Endometrial microvascular endothelial cells (primary cell): ENCODE results near the gene MAMLD1. TPM values are rescaled to one million over a fixed set of nuclear protein-coding genes. Genes with fewer than 3 reads are reported as not detected.
"Not testable (repeated sequence)": the region's sequence is repeated elsewhere in the genome, so short reads cannot be mapped to it uniquely, and the experiment has no call there.

Experiments
- in situ Hi-C: cut with HindIII; loops from 2 replicates; pipeline ENCODE4 v1.10.0; 2017; ENCODE audit warnings: low sequenced_read_pairs, low pct_unique_long_range_greater_than_20kb; ENCODE audit errors: inconsistent ontology term
- total RNA-seq: library from RNA; depleted of rRNA; stranded (reverse); fragments of >200 nt; gene quantifications from one replicate; pipeline ENCODE4 v1.2.3, GENCODE V29; 2015; ENCODE audit errors: inconsistent ontology term

MAMLD1 gene, protein sequence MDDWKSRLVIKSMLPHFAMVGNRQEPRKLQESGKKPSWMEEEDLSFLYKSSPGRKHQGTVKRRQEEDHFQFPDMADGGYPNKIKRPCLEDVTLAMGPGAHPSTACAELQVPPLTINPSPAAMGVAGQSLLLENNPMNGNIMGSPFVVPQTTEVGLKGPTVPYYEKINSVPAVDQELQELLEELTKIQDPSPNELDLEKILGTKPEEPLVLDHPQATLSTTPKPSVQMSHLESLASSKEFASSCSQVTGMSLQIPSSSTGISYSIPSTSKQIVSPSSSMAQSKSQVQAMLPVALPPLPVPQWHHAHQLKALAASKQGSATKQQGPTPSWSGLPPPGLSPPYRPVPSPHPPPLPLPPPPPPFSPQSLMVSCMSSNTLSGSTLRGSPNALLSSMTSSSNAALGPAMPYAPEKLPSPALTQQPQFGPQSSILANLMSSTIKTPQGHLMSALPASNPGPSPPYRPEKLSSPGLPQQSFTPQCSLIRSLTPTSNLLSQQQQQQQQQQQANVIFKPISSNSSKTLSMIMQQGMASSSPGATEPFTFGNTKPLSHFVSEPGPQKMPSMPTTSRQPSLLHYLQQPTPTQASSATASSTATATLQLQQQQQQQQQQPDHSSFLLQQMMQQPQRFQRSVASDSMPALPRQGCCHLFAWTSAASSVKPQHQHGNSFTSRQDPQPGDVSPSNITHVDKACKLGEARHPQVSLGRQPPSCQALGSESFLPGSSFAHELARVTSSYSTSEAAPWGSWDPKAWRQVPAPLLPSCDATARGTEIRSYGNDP
- total RNA-seq = 1.1 TPM

DNA sequence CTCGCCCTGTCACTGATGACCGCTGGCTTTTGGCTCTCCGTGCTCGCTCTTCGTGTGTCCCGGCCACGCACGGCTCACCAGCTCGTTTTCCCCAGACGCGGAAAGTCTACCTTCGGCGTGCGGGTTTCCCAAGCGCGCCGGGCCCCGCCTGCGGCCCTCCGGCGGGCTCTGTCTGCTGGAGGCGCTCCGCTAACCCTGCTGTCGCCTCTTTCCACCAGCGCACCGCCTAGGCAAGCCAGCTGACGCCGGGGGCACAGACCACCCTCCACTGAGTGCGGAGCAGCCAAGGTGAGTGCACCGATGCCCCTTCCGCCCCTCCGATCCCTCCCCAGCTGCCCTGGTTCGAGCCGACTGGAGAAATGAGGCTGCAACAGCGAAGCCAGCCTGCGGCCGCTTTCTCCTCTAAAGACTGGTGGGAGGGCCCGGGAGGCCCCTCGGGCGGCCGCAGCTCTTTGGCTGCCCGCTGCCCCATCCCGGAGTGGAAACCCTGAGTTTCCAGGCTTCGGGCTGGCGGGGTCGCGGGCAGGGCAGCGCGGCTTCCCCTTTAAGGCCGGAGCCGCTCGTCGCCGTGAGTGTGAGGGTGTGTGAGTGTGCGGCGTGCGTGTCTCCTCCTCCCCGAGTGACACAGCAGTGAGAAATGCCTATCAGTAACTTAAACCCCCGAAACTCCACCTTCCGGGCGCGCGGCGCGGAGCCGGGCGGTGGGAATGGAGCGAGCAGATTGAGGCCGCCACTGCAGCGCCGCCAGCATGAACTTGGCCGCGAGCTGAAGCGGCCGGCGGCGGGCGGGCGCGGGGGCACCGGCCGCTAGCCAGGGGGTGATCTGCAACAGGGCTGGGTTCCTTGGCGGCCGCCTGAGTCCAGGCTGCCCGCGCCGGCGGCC lies at the start of gene MAMLD1:
Gene MAMLD1 (plus strand): TSS at position 719 of the 883 bp plus-strand sequence. CDS start 82,200 bp downstream, outside the sequence.
- in situ Hi-C loops = no loop called here

DNA sequence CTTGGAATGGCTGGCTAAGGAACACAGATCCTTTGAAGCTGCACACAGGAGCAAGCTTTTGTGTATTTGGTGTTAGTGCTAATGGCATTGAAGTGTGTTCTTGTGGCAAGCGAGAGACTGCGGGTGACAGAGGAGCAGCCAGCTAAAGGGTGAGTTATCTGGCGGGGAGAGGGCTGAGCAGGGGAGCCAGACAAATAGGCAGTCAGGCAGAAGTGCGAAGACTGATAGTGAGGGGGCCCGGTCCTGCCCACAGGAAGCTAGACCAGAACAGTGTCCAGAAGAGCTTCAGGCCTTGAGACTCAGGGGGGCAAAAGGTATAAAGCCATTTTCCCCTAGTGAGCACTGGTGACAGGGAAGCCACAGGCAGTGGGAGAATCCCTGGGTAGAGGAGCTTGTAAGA lies 49.6 kb upstream of the MAMLD1 start:
- in situ Hi-C loops = no loop called here

DNA sequence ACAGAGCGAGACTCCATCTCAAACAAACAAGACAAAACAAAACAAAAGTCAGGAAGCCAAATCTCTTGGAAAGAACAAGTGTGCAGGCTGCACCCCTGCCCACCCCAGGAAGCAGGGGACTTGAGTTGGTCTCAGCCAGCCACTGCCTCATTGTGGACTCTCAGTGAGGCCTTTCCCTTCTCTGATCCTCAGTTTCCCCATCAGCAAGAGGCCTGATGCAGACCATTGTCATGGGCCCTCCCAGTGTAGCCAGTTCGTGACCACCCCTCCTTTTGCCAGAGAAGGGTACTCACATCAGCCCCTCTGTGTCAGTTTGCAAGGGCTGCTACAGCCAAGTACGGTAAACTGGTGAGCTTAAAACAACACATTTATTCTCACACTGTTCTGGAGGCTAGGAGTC lies 48.9 kb upstream of the MAMLD1 start:
- in situ Hi-C loops = no loop called here

DNA sequence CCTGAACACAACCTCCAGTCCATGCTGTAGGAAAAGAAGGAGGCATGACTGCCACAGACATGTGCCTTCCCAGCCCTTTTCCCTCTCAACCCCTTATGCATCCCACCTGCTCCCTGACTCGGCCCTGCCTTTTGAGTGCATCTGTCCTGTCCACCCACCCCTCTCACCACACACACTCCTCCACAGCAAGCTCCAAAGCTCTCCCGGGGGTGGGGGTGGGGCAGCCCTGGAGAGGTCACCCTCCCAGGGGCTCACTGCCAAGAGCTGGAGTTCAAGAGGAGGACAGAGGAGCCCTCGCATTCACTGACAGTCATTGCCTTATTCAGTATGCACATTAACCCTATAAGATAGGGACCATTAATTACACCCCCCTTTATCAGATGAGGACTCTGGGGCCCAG lies 46.6 kb upstream of the MAMLD1 start:
- in situ Hi-C loops = no loop called here

DNA sequence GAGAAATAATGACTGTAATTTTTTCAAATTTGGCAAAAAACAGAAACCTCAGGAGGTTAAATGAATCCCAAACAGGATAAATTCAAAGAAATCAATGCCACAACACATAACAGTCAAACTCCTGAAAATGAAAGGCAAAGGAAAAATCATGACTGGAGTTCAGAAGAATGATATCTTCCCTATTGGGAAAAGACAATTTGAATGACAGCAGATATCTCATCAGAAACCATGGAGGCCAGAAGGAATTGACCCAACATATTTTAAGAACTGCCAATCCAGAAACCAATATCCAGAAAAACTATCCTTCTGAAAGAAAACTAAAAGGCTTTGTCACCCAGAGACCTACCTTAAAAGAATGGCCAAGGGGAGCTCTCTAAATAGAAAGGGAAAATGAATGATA lies 40.1 kb upstream of the MAMLD1 start:
- in situ Hi-C loops = no loop called here

DNA sequence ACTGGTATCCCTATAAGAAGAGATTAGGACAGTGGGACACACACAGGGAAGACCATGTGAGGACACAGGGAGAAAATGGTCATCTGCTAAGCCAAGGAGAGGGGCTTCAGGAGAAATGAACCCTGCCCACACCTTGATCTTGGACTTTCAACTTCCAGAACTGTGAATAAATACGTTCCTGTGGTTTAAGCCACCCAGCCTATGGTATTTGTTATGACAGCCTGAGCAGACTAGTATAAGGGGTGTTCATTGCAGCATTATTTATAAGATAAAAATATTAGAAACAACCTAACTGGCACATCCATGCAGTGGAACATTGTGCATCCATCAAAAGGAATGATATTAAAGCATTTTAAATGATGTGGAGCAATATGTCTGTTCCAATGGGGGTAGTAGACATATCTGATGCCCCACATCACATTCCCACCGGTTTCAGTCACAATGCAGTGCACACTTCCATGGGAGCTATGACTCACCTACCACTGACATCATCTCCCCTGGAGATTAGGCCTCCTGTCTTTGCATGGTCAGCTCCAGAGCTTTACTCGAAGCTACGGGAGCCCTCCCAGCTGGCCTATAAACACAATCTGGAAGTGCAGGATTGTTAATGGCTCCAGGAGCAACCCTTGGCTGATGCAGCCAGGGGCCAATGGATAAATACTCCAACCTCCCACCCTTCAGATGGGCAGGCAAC lies 38.9 kb upstream of the MAMLD1 start:
- in situ Hi-C loops = no loop called here

DNA sequence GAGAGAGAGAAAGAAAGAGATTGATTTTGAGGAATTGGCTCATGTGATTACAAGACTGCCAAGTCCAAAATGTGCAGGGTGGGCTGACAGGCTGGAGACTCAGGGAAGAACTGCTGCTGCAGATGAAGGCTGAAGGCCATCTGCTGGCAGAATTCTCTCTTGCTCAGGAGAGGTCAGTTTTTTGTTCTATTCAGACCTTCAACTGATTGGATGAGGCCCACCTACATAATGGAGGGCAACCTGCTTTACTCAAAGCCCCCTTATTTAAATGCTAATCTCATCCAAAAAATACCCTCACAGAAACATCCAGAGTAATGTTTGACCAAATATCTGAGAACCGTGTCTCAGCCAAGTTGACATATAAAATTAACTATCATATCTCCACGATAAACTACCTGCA lies 38.2 kb upstream of the MAMLD1 start:
- in situ Hi-C loops = no loop called here

DNA sequence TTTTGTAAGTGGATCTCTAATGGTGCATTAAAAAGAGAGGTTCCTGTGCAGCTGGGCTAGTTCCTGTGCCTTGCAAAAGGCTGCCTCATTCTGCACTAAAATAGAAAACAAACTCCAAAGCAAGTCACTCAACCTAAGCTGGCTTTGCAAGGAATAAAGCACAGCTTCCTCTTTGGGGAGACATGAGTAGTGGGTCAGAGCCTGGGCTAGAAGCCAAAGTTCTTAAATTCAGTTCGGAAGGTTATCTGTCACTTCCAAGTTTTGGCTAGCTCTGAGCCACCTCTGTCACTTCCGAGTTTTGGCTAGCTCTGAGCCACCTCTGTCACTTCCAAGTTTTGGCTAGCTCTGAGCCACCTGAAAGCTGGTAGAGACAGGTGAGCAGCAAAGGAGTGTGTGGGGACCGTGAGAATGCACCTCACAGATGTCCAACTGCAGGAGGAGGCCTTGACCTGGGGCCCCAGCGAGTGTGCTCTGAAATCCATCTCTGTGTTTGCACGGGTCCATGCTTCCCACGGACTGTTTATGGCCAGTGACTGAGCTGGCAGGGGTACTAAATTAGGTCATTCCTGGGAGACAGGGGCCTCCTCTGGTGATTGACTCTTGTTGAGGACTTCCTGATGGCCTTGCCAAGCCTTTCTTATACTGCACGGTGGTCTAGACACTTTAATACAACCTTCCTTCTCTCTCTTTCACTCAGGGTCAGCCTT lies 36.4 kb upstream of the MAMLD1 start:
- in situ Hi-C loops = no loop called here

DNA sequence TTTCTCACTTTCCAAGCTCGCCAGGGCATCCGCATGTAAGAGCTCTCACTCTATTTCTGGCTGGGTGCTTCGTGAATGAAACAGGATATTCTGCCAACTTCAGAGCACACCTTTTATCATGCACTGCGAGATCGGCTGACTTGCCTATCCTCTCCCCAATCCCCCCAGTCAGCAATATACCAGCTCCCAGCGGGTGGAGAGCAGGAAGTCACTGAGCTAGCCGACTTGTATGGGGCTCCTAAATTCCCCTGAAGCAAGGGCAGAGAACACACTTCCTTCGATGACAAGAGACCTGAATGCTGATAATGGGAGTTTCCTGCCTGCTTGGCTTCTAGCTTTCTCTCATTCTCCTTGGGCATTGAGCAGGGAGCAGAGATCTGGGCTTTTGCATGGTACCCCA lies 33.8 kb upstream of the MAMLD1 start:
- in situ Hi-C loops = no loop called here

DNA sequence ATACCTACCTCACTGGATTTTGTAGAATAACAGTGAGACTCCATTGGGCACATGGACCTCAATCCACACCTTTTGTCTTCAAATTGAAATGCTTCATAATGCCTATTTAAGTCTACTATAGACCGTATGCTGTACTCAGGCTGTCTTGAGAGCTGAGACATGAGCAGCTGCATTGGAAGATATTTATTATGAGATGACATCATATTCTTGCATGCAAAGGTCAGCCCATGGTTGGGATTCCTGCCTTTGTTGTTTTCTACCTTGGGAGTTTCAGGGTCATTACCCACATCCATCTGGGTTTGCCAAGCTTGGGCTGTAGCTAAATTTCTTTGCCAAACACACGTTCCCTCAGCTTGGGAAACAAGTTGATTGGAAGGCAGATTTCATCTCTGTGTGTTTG lies 33.2 kb upstream of the MAMLD1 start:
- in situ Hi-C loops = no loop called here

DNA sequence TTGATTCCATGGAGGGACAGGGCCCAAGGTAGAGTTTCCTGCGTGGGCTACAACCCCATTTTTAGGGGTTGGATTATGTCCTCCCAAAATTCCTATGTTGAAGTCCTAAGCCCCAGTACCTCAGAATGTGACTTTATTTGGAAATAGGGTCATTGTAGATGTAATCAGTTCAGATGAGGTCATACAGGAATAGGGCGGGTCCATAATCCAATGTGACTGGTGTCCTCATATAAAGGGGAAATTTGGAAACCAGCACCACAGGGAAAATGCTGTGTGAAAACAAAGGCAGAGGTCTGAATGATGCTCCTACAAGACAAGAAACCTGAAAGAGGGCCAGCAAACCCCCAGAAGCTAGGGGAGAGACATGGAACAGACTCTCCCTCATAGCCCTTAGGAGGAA lies 31.1 kb upstream of the MAMLD1 start:
- in situ Hi-C loops = no loop called here

DNA sequence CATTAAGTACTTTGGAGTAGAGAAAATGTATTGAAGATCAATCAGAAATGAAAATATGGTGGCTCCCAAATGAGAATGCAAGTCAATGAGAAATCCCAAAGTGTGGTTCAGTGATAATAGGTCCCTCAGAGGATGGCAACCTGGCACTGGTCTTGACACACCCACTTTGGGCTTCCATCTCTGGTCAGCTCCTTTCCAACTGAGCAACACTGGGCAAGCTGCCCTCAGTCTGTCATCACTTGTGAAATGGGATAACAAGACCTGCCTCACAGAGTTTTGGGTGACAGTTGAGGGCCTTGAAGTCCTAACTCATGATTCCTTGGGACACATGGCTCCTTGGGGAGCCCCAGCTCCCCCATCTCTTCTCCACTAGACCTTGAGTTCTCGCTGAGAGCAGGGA lies 29.0 kb upstream of the MAMLD1 start:
- in situ Hi-C loops = no loop called here

DNA sequence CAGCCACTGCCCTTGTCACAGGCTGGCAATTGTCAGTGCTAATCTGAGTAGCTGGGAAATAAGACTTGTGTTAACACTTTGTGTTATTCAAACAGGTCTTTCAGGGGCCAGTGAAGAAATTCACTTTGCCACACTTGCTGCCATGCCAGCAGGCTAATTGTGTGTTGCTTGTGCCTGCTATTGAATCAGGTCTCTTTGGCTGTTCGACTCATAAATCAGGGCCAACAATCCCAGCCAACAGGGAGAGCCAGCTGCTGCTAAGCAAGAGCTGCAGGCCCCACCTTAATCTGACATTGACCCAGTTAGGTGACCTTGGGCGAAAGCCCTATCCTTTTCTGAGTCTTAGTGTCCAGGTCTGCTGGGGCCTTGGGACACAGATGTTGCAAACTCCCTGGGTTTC lies 28.1 kb upstream of the MAMLD1 start:
- in situ Hi-C loops = no loop called here

DNA sequence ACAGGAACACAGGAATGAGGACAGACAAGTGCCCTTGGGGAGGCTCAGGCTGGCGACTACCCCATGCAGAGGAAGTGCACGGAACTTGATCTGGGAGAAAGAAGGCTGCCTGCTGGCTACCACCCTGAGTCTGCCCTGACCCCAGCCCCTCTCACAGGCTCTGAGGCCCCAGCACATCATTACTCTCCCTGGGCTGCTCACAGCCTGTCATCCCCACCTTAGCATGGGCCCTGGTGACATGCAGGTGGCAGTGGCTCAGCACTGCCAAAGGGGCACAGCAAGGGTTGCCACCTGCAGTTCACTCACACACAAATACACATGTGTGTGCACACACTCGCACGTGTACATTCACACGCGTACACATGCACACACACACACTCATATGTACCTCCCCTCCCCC lies 26.1 kb upstream of the MAMLD1 start:
- in situ Hi-C loops = no loop called here

DNA sequence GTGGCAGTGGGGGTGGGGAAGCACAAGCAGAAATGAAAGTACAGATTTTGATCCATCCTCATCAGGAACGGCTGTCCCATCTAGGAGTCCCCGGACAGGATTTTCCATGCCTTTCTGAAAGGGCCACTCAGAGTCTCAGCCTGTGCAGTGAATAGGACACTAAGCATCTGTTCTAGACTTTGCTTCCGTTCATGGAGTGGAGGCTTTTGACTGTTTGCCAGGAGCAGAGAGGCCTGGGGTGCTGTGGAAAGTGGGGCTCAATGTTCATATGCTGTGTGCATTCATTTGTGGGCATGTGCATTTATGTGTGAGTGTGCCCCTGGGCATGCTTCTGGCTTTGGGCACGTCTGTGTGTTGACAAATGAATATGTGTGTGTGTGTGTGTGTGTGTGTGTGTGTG lies 25.6 kb upstream of the MAMLD1 start:
- in situ Hi-C loops = no loop called here

DNA sequence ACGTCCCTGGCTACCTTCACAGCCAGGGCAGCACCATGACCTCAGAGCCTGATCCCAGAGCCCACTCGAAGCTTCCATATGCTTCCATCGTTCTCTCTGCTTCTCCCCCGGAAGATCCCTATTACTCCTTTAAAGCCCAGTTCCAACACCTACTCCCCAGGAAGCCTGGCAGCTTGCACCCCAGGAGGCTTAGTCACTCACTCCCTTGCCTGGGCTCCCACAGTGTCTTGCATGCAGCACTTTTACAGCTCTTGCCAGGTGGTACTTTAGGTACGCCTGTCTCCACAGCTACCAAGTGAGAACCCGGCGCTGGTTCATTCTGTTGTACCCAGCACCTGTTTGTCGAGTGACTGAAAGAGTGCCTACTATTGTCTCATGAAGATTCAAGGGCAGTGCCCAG lies 24.5 kb upstream of the MAMLD1 start:
- in situ Hi-C loops = no loop called here

DNA sequence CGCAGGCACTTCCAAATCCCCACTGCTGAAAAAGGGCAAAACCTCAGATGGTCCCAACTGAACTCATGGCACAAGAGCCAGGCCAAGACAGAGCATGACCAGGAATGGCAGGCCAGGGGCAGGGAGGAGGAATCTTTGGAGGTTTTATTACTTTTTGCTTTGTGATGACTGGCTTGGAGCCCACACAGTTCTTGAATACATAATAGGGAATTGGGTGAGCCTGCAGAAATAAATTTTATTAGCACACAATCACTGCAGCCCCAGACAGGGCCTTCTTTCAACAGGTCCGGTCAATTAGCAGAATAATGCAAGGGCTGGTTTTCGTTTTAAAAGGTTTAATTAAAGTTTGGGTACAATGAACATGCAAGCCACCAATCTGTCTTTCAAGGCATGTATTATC lies 23.4 kb upstream of the MAMLD1 start:
- in situ Hi-C loops = no loop called here

DNA sequence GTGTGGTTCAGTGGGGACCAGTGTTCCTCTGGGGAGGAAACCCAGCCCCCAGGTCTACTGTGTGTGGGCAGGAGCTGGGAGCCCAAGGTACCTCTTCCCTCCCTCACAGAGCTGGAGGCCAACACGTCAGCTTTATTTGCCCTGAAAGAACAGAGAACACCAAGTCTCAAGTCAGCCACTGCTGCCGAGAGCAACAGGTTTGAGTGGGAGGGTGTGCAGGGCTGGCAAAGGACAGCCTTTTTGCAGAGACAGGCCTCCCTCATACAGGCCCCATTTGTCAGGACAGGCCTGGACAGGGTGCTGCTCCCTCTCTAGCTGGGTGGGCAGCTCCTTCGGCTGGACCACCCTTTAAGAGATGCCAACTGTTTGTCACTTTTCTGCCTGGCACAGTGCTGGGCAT lies 22.8 kb upstream of the MAMLD1 start:
- in situ Hi-C loops = not testable (repeated sequence)
